SK-N-MC (cell line): ENCODE measurements around the gene CFAP161.

ENCODE experiments used
- EZH2 ChIP-seq: fragments of 200-600 bp; sonication (generic); IDR thresholded peaks from one replicate; pipeline ENCODE4 v1.6.1; 2017; ENCODE audit warnings: antibody characterized with exemption
- POLR2AphosphoS5 ChIP-seq: IDR thresholded peaks from 2 replicates; pipeline ENCODE4 v1.6.1; 2012; ENCODE audit warnings: mild to moderate bottlenecking, low read depth, low read length, borderline replicate concordance

GRCh38 chr15:81182031-81182755 lies 48.1 kb downstream of the CFAP161 start:
- TF ChIP-seq POLR2AphosphoS5 (no peak), EZH2 (no peak)
